Measurements from ENCODE around the gene DMD.

Gene DMD

GRCh38 chrX:31355206-31355955 lies 1856.0 kb downstream of the DMD start:
- FAIRE-seq: no peak

GRCh38 chrX:31353095-31353494 lies 1858.3 kb downstream of the DMD start:
- DNase-seq (ENCODE audit: insufficient read length, low spot score): no peak

More at GRCh38 chrX:31355206-31355955, 1856.0 kb downstream of the DMD start:
- no peak for TF ChIP-seq CTCF (IDR thresholded peaks at IDR 0.05; ENCODE audit: insufficient read depth, missing control alignments)
- DNase-seq (ENCODE audit: insufficient read length, low spot score): no peak

GRCh38 chrX:31350808-31351074 lies 1860.6 kb downstream of the DMD start:
- DNase-seq (ENCODE audit: insufficient read length, low spot score): no peak
- TF ChIP-seq CTCF (IDR thresholded peaks at IDR 0.05; ENCODE audit: insufficient read depth, missing control alignments): no peak
- no peak for FAIRE-seq

More at GRCh38 chrX:31353095-31353494, 1858.3 kb downstream of the DMD start:
- no peak for FAIRE-seq
- no peak for TF ChIP-seq CTCF (IDR thresholded peaks at IDR 0.05; ENCODE audit: insufficient read depth, missing control alignments)

- FAIRE-seq (no peak), DNase-seq (ENCODE audit: insufficient read length, low spot score) (no peak)
- TF ChIP-seq CTCF (IDR thresholded peaks at IDR 0.05; ENCODE audit: insufficient read depth, missing control alignments): no peak
Measured at GRCh38 chrX:31349515-31349914, 1861.8 kb downstream of the DMD start.

- TF ChIP-seq CTCF (IDR thresholded peaks at IDR 0.05; ENCODE audit: insufficient read depth, missing control alignments): no peak
- DNase-seq (ENCODE audit: insufficient read length, low spot score): no peak
- FAIRE-seq: no peak
Measured at GRCh38 chrX:31340587-31340986, 1870.8 kb downstream of the DMD start.

- no peak for FAIRE-seq
- no peak for DNase-seq (ENCODE audit: insufficient read length, low spot score)
- no peak for TF ChIP-seq CTCF (IDR thresholded peaks at IDR 0.05; ENCODE audit: insufficient read depth, missing control alignments)
Measured at GRCh38 chrX:31338991-31339350, 1872.4 kb downstream of the DMD start.

GRCh38 chrX:31337332-31337731 lies 1874.0 kb downstream of the DMD start:
- FAIRE-seq (no peak), DNase-seq (ENCODE audit: insufficient read length, low spot score) (no peak)
- TF ChIP-seq CTCF (IDR thresholded peaks at IDR 0.05; ENCODE audit: insufficient read depth, missing control alignments): no peak

Measured in D721Med (cell line).